Fibroblast of lung (primary cell): ENCODE measurements around the gene ASAP2.

Source experiments
- CTCF ChIP-seq, 2 donors: IDR thresholded peaks in 1 of 2; conservative IDR thresholded peaks in 1 of 2; 1 replicate in 1 of 2; 2 replicates in 1 of 2; pipeline ENCODE4 v1.5.1; 2011 to 2012; ENCODE audit warnings: low read length in 2 of 2, control low read depth in 1 of 2, inconsistent platforms in 1 of 2, low read depth in 1 of 2, mild to moderate bottlenecking in 1 of 2
- EZH2 ChIP-seq: IDR thresholded peaks from 2 replicates; pipeline ENCODE4 v1.5.1; 2012; ENCODE audit warnings: low read length, control low read depth, mild to moderate bottlenecking; ENCODE audit errors: missing control alignments

DNA sequence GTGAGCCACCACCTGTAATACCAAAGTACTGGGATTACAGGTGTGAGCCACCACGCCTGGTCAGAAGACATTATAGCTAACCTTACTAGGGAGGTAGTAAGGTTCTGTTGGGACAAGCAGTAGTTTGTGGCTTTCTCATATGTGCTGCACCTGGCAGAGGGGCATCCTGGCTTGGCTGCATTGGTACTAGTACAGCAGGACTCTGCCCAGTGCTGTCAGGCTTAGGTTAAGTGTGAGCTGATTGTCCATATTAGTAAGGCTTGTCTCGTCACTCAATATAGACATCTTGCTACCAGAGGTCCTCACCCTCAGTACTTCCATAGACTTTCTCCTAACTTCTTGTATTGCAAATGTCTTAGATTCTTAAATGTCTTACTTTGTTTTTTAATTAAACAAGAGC is 96.1 kb downstream of the ASAP2 start:
- TF ChIP-seq CTCF (conservative IDR thresholded peaks at IDR 0.05 in 1 of 2, IDR thresholded peaks at IDR 0.05 in 1 of 2; ENCODE audit: low read depth in 1 of 2, low read length in 2 of 2) (no peak), EZH2 (no peak)
